ENCODE results near the gene FADS3.
"Not testable (repeated sequence)": the region's sequence is repeated elsewhere in the genome, so short reads cannot be mapped to it uniquely, and the experiment has no call there.

The FADS3 gene

DNA sequence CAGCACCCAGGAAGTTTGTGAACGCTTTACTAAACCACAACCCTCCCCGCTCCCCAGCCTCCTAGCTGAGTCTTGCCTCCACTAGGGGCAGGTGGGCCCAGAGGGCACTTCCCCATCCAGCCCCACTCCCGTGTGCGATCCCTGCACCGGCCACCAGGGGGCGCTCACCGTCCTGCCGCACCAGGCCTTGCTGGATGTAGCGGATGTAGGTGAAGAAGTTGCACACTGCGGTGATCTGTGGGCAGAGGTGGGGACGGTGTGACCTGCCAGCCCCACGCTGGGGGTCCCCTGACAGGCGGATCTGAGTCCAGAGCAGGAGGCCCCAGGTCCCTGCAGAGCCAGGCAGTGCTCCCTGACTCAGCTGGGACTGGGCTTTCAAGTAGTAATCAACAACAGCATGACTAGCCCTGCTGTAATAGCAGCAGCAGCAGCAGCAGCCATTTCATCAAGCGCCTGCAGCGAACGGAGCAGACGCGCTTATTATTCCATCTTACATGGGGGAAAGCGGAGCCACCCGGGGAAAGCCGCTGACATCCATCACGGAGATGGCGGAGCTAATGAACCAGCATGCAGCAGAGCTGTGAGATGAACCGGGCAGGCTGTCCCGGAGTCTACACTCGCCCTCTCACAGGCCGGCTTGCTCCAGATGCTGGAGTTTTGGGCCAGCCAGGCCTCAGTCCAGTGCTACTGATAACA, 7.9 kb upstream of the FADS3 start:
- DNase-seq (ENCODE audit: low read depth in 2 of 2, low spot score in 1 of 2): peak; percentile 84 to 85

DNA sequence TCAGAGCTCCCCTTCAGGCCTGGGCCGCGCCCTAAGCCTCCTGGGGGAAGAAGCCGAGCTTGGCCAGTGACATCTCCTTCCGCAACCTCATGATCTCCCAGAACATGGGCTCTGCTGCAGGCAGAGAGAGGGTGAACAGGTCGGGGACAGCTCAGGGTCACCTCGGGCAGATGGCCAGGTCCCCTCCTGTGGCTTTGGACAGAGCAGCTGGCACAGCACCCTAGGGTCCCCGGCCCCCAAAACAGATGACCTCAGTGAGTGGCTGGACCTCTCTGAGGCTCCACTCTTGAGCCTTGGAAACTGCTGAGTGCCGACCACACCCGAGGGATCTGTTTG, 6.9 kb upstream of the FADS3 start:
- no peak for DNase-seq (ENCODE audit: low read depth in 2 of 2, low spot score in 1 of 2)

DNA sequence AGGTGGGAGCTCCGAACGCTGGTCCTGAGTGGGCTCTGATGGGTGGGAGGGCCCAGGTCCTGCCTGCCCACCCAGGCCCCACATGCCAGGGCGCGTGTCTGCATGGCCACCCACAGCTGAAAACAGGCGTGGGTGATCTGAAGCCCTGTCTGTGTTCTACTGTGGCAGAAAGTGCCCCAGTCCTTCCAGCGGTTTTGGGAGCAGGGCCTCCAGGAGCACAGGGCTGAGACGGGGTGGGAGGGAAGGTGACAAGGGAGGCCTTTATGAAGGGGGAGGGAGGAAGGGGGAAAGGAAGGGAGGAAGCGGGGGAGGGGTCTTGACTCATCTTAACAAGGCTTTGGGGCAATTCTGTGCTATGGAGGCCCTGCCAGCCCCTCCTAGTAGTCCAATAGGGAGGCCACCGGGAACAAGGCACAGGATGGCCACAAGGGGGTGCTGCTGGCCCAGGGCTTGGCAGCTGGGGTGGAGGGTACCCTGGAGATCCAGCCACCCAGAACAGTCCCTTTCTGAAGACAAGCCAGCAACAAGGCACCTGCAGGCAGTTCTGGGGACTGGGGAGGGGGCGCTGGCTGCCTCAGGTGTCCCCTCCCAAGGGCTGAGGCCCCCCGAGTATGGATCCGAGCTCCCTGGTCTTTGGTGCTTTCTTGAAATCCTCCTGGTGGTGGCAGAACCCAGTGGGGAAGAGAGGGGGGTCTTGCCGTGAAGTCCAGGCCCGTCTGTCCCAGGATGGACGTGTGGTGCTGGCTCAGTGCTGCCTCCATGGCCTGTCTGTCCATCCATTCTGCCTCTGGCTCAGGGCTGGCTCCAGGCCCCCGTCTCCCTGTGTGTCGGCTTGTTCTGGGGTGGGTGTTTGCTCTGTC, 6.3 kb upstream of the FADS3 start:
- DNase-seq (ENCODE audit: low read depth in 2 of 2, low spot score in 1 of 2): peak; percentile 47 to 58

DNA sequence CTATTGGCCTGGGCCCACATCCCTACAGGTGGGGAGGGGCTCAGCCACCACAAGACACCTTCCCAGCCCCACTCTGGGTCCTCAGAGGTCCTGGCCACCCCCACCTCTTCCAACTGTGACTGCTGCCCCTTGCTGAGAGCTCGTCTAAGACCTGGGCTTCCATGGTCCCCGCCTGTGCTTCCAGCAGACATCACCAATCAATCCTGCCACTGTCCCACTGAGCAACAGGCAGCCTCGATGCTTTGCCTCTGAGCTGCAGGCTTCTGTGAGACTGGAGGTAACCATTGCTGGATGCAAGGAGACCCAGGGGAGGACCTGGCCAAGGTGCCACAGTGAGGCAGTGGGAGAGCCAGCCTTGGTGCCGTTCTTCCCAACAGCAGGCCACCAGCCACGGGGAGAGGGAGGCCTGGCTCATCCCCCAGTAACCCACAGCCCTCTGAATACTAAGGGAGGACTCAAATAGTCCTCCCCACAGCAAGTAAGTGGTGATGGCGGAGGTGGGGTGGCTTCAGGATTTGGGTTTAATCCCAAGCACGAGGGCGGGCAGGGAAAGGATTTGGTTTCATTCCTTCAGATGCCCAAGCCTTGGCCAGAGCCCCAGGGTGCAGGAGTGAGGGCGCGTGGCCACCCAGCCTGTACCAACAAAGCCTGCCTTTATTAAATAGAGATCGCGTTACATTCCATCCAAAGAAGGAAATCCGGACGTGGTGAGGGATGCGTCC, 5.5 kb upstream of the FADS3 start:
- DNase-seq (ENCODE audit: low read depth in 2 of 2, low spot score in 1 of 2): no peak

DNA sequence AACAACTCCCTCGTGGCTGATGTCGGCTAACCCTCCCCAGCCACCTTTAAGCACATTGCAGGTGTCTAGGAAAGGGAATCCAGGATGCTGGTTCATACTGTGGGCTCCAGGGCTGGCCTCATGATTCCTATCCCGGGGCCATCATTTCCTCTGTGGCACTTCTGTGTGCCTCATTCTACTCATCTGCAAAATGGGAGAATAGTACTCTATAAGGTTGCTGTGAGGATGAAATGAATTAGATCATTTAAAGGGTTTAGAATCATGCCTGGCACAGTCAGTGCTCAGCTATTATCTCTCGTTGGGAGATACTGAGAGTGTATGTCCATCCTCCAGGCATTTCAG, 4.3 kb upstream of the FADS3 start:
- DNase-seq (ENCODE audit: low read depth in 2 of 2, low spot score in 1 of 2): no peak

DNA sequence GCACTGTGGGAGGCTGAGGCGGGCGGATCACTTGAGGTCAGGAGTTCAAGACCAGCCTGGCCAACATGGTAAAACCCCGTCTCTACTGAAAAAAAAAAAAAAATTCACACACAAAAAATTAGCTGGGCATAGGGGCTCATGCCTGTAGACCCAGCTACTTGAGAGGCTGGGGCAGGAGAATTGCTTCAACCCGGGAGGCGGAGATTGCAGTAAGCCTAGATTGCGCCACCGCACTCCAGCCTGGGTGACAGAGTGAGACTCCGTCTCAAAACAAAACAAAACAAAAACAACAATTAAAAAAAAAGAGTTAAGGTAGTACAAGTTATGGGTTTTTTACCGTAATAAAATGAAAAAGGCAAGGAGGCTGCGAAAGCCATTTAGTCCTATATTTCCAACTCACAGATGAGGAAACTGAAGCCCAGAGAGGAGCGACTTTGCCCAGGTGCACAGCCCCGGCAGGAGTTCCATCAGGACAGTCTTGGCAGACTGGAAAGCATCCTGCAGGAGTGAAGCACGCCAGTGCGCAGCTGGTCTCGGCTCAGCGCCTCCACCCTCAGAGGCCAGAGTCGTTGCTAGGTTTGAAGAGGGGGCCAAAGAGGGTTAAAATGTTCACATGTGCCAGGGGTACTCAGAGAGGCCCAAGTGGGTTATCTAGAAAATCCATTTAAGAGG, 3.8 kb upstream of the FADS3 start:
- no peak for DNase-seq (ENCODE audit: low read depth in 2 of 2, low spot score in 1 of 2)

DNA sequence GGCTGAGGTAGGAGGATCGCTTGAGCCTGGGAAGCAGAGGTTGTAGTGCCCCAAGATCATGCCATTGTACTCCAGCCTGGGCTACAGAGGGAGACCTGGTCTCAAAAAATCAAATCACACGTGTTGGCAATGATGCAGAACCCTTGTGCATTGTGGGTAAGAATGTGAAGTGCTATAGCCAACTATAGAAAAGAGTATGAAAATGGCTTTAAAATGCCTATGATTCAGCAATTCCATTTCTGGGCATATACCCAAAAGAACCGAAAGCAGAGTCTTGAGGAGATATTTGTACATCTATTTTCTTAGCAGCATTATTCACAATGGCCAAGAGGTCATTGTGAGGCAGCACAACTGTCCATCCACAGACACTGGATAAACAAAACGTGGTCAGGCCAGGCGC, 2.6 kb upstream of the FADS3 start:
- no peak for DNase-seq (ENCODE audit: low read depth in 2 of 2, low spot score in 1 of 2)

DNA sequence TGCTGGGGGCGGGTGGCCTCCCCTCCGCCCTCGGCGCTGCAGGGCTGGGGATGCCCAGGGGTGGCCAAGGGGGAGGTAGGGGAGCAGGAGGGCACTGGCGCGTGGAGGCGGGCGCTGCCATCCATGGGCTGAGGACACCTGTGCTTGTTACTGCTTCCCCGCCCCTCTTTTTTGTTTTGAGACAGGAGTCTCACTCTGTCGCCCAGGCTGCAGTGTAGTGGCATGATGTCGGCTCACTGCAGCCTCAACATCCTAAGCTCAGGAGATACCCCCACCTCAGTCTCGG, 683 bp upstream of the FADS3 start:
- no peak for DNase-seq (ENCODE audit: low read depth in 2 of 2, low spot score in 1 of 2)

DNA sequence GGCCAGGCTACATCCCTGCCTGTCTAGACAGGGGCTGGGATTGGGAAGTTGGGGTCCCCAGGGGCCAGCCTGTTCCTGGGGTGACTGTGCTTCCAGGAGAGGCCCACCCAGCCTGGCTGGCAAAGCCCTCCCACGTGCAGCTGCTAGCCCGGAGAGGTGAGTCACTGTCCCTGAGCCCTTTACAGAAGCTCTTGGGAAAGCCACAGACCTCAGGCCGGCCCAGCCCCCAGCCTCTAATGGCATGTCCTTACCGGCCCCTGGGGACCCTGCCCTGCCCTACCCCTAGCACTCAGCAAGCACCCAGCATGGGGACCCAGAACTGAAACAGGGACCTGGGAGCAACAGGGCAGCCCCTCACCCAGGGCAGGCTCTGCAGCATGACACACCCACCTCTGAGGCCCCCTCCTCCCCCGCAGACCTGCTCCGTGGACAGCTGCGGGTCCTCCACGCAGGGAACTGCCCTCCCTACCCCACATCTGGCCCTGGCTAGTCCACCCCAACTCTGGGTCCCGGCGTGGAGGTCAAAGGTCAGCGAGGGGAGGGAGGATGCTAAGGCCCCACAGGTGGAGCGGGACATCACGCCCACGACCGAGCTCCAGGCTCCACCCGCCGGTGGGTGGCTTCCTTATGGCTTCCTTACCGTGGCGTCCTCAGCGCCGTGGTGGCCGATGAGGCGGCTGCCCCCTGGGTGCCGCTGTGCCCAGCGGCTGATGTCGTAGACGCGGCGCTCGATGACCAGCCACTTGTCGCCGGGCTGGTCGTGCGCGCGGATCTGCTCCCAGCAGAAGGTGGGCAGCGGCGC, 615 bp downstream of the FADS3 start:
- no peak for DNase-seq (ENCODE audit: low read depth in 2 of 2, low spot score in 1 of 2)

DNA sequence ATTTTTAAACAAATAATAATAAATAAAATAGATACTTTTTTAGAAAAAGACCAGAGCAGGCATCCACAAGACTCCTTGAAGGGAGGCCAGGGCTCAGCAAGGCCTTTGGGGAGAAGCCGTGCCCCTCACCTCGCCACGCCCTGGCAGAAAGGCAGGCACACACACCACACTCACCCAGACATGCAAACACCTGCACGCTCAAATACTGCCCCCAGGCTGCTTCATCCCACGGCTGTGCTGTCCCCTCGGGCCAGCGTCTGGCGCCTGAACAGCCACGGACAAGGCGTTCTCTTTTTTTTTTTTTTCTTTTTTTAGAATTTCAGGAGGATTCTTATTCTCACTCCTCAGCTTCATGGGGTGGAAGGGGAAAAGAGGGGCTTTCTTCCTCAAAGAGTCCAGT, 1.5 kb downstream of the FADS3 start:
- DNase-seq (ENCODE audit: low read depth in 2 of 2, low spot score in 1 of 2): no peak

DNA sequence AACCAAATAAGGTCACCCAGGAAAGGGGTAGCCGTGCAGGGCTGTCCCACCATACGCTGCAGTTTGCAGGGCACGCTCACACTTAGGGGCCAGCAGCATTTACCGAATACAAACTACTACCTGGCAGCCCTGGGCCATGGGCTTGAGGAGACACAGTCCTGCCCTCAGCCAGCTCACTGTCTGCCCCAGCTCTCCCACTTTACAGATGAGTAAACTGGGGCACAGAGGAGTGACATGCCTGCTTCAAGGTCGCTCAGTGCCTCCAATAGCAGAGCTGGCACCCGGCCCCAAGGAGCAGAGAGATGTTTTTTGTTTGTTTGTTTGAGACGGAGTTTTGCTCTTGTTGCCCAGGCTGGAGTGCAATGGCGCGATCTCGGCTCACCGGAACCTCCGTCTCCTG, 2.8 kb downstream of the FADS3 start:
- DNase-seq (ENCODE audit: low read depth in 2 of 2, low spot score in 1 of 2): no peak

DNA sequence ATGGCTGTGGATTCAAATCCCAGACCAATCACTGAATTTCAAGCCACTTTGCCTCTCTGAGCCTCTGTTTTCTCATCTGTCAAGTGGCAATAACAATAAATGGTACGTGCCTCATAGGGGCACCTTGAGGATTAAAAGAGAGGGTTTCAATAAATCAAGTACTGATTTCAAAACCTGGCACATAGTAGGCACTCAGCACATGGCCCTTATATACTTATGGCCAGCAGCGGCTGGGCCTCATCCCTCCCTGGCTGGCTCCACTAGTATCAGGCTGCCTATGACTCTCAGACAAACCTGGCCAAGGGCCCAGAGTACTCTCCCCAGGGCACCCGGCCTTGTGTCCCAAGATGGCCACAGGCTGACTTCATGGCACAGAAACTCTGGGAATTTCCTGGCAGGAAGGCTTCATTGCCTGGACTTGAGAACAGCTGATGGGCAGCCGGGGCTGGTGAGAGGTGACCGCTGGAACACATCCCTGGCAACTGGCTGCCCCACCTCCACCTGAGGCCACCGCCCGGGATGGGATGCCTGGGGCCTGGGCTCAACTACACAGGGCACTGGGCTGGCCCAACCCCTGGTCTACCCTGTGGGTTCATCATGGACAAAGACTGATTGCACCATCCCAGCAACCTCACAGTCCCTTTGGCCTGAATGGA, 3.4 kb downstream of the FADS3 start:
- DNase-seq (ENCODE audit: low read depth in 2 of 2, low spot score in 1 of 2): no peak

DNA sequence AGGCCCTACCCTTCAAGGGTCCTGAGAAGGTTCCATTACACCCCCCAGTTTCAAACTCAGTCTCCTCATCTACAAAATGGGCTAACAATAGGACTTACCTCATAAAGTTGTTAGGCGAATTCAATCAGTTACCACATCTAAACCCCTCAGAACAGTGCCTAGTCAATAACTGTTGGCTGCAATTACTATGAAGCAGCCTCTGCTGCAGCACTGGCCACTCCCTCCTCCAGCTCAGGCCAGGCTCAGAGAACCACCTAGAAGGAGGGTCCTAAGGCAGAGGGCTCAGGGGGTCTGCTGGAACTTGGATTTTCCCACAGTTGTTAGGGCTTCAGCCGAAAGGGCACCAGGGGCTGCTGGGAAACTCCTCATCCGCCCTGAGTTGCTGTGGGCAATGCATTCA, 4.7 kb downstream of the FADS3 start:
- DNase-seq (ENCODE audit: low read depth in 2 of 2, low spot score in 1 of 2): no peak

DNA sequence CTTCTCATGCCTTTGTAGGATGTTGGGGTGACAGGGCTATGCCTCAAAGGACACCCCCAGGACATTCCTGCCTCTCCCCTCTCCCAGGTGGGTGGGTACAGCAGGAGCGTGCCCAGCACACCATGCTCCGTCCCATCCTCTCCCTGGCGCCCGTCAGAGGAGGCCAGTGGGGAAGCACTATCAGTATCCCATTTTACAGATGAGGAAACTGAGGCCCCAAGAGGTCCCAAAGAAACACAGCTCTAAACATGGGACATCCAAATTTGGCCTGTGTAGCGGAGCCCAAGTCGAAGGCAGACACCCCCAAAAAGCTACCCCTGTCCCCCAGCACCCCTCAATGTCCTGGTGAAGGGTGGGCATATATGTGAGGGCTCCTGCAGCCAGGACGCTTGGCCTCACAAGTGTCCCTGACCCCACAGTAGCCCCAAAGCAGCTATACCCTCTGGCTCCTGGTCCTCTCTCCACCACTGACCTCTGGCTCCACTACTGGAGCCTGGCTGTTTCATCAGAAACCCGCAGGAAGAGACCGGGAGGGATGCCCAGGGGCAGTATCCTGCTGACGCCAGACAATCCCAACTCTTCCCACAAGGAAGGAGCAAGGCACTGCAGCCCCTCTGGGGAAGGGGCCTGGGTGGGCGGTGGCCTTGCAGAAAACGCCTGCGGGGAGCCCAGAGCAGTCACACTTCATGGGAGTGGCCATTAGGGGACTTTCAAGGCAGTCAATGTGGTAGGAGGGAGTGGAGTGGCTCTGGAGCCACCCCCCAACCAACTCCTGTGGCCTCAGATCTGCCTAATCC, 5.4 kb downstream of the FADS3 start:
- DNase-seq (ENCODE audit: low read depth in 2 of 2, low spot score in 1 of 2): no peak

DNA sequence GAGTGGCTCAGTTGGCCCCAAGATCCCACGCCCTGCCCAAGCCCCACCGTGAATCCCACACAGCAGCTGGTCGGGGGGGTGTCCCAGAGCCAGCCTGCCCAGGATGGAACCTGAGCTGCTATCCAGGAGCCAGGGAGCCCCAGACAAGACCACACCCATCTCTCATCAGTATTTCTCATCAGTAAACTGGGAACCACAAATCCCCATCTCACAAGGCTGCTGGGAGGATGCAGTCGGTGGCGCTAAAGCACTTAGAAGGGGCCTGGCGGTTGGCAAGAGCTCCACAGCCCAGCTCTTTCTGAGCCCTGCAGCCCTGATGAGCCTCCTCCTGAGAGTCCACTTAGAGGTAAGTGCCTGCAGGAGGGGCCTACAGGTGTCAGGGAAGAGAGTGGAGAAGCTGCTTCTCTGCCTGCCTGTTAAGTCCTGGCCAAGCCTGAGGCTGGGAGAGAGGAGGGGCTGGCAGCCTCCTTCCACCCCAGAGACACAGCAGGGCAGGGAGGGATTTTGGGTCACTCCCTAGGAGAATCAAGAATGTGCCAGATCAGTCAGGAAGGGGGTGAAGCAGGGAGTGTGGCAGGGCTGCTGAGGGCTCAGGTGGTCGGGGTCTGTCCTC, 6.1 kb downstream of the FADS3 start:
- no peak for DNase-seq (ENCODE audit: low read depth in 2 of 2, low spot score in 1 of 2)

DNA sequence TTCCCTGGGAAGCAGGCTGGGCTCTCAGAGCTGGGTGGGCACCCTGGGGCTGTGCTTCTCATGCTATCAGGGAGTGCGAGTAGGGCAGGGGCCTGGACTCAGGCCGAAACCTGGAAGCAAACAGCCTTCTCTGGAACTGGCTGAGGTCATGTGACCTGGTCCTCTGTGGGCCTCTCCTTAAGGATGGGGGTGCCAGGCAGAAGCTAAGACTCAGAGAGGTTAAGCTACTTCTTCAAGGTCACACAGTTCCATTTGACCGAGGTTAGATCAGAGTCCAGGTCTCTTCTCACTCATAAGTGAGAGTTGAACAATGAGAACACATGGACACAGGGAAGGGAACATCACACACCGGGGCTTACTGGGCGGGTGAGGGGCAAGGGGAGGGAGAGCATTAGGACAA, 7.4 kb downstream of the FADS3 start:
- no peak for DNase-seq (ENCODE audit: low read depth in 2 of 2, low spot score in 1 of 2)

DNA sequence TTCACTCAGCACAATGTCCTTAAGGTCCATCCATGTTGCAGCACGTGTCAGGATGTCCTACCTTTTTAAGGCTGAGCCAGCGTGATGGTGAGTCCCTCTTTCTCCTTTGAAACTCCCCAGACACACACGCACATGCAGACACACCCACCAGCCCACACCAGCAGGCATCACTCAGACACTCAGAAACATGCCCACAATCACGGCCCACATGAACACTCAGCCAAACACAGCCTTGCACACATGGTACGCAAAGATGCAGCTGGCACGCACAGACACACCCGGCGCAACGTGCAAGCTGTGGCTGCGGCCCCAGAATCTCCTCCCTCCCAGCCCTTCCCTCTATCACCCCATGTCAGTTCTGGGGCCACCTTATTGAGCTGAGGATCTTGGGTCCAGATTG, 8.0 kb downstream of the FADS3 start:
- no peak for DNase-seq (ENCODE audit: low read depth in 2 of 2, low spot score in 1 of 2)

DNA sequence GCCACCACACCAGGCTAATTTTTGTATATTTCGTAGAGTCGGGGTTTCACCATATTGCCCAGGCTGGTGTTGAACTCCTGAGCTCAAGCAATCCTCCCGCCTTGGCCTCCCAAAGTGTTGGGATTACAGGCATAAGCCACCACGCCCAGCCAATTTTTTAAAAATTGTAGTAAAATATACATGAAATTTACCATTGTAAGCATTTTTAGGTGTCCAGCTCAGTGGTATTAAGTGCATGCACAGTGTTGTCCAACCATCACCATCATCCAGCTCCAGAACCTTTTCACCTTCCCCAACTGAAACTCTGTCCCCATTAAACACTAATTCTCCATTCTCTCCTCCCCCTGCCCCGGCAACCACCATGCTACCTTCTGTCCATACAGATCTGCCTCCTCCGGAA, 8.5 kb downstream of the FADS3 start:
- no peak for DNase-seq (ENCODE audit: low read depth in 2 of 2, low spot score in 1 of 2)

DNA sequence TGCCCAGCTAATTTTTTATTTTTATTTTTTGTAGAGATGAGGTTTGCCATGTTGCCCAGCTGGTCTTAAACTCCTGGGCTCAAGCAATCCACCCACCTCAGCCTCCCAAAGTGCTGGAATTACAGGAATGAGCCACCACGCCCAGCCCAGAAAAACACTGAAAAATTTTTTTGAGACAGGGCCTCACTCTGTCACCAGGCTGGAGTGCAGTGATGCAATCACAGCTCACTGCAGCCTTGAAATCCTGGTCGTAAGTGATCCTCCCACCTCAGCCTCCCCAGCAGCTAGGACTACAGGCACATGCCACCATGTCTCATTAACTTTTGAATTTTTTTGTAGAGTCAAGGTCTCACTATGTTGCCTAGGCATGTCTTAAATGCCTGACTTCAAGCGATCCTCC, 9.1 kb downstream of the FADS3 start:
- DNase-seq (ENCODE audit: low read depth in 2 of 2, low spot score in 1 of 2): not testable (repeated sequence)
